GM18517 (cell line): ENCODE data around the gene PDCD7.
"Not testable (repeated sequence)": the region's sequence is repeated elsewhere in the genome, so short reads cannot be mapped to it uniquely, and the experiment has no call there.

Source experiments
- ATAC-seq: cut with Tn5 transposase; IDR thresholded peaks from one replicate; pipeline ENCODE4 v1.9.1; 2021; ENCODE audit warnings: mild to moderate bottlenecking, moderate library complexity; ENCODE audit not compliant: unreplicated experiment

The PDCD7 gene, protein sequence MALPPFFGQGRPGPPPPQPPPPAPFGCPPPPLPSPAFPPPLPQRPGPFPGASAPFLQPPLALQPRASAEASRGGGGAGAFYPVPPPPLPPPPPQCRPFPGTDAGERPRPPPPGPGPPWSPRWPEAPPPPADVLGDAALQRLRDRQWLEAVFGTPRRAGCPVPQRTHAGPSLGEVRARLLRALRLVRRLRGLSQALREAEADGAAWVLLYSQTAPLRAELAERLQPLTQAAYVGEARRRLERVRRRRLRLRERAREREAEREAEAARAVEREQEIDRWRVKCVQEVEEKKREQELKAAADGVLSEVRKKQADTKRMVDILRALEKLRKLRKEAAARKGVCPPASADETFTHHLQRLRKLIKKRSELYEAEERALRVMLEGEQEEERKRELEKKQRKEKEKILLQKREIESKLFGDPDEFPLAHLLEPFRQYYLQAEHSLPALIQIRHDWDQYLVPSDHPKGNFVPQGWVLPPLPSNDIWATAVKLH

DNA sequence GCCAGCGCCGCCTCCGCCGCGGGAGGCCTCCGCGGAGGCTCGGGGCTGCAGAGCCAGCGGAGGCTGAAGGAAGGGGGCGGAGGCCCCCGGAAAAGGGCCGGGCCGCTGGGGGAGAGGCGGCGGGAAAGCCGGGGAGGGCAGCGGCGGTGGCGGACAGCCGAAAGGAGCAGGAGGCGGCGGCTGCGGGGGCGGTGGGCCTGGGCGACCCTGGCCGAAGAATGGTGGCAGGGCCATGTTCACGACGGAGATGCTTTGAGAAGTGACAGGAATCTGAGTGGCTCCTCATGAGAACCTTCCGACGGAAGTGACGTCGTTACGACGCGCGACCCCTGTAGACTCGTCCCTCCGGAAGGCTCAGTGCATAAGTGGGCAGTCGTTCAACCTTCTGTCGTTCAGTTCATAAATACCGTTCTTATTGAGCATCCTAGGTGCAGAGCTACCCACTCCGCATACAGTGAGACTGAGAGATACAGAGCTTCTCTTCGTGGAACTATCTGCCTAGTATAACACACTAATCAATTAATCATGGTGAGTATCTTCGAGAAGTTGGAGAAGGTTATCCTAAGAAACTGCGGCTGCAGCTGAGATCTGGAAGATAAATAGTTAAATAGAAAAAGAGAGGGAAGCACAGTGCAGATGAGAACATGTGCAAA is at the start of gene PDCD7:
Gene PDCD7, minus strand, starts transcription at position 261 of the 653 bp plus-strand sequence. Its CDS starts 27 bp downstream, at position 234.
- ATAC-seq: peak; percentile 79

DNA sequence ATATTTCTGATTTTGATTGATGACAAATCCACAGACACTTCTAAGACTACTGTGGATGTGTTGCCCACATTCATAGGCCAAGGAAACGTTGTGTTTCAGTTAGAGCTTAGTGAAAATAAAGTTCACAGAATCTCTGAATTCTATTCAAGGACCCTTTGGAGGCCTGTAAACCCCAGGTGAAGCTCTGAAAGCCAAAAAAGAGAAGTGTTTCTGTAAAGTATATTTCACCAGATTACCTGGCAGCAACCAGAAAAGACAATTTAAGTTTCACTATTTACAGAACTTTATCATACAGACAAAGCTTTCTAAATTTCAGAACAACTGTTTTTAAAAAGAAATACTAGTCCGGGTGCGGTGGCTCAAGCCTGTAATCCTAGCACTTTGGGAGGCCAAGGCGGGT is 48.9 kb upstream of the PDCD7 start:
- no peak for ATAC-seq

DNA sequence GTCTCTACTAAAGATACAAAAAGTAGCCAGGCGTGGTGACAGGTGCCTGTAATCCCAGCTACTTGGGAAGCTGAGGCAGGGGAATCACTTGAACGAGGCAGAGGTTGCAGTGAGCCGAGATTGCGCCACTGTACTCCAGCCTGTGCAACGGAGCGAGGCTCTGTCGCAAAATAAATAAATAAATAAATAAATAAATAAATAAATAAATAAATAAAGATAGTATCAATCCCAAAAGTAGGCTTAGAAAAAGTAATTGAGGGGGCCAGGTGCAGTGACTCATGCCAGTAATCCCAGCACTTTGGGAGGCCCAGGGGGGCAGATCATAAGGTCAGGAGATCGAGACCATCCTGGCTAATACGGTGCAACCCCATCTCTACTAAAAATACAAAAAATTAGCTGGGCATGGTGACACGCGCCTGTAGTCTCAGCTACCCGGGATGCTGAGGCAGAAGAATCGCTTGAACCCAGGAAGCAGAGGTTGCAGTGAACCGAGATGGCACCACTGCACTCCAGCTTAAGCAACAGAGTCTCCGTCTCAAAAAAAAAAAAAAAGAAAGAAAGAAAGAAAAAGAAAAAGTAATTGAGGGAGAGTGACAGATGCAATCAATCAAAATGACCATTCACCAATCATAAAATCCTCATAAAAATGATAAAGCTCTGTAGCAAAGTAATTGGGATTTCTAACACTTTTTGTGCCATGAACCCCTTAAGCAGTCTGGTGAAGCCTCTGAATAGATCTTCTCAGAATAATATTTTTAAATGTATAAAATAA is 48.2 kb upstream of the PDCD7 start:
- not testable (repeated sequence) for ATAC-seq

DNA sequence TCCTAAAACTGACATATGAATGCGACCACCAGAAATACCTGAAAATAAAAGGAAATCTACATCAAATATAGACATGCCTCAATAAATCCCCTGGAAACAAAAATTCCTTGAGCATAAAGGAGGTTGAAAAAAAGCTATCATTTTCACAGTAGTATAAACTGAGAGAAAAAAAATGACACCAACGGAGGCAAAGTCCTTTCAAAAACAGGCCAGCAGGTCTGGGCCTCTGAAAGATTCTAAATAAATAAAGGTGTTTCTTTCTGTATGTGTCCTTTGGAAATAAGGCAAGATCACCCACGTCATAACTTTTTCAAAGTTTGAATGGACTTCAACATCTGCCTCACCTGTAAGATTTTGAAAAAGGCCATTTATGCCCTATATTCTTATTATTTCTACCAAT is 46.6 kb upstream of the PDCD7 start:
- no peak for ATAC-seq

DNA sequence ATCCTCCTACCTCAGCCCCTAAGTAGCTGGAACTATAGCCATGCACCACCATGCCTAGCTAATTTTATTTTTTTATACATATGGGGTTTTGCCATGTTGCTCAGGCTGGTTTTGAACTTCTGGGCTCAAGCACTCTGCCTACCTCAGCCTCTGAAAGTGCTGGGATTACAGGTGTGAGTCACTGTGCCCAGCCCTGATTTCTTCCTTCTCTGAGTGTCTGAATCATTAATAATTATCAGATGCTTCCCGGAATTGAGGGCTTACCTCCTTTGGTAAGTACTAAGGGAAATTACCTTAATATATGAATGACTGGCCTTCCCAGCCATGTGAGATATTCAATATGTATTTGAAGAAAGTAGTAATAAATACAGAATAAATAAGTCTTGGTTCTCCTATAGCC is 44.3 kb upstream of the PDCD7 start:
- no peak for ATAC-seq

DNA sequence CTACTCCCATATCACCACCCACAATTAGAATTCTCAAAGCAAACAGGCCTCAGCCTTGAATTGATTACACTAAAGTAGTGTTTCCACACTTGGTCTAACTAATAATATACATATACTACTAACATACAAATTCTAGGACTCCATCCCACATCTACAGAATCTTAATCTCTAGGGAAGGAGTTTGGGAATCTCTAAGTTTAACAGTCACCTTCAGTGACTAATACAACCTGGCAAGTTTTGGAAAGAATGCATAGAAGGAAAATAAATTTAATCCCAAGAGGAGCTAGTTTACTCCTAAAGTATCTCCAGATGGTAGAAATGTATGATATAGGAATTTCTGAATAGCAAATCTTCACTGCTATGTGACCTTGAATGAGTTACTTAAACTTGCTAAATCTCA is 42.4 kb upstream of the PDCD7 start:
- ATAC-seq: no peak

DNA sequence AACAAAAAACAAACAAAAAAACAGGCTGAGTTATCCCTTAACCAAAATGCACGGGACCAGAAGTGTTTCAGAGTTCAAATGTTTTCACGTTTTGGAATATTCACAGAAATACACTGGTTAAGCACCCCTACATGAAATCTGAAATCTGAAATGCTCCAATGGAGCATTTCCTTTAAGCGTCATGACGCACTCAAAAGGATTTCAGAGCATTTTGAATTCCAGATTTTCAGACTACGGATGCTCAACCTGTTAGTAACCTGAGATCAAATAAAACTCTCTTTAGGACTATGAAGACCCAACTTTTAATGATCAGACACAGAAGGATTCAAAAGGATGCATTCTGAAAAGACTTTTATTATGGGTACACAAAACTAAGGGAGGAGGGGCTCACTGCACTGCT is 41.9 kb upstream of the PDCD7 start:
- no peak for ATAC-seq

DNA sequence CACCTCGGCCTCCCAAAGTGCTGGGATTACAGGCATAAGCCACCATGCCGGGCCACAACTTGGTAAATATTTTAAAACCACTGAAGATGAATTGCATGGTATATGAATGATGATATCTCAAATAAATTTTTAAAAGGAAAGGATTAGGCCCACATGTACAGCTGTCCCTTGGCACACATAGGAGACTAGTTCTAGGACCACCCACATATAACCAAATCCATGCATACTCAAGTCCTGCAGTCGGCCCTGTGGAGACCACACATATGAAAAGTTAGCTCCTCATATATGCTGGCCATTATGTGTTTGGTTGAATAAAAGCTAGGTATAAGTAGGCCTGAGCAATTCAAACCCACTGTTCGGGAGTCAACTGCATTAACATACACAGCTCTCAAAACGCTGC is 40.9 kb upstream of the PDCD7 start:
- ATAC-seq: no peak

DNA sequence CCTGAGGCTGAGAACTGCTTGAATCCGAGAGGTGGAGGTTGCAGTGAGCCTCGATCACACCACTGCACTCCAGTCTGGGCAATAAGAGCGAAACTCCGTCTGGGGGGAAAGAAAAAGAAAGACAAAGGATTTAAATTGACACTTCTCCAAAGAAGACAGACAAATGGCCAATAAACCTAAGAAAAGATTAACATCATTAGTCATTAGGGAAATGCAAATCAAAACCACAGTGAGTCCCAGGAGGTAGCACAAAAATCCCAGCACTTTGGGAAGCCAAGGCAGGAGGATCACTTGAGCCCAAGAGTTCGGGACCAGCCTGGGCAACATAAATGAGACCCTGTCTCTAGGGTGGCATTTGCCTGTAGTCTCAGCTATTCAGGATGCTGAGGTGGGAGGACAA is 38.9 kb upstream of the PDCD7 start:
- no peak for ATAC-seq

DNA sequence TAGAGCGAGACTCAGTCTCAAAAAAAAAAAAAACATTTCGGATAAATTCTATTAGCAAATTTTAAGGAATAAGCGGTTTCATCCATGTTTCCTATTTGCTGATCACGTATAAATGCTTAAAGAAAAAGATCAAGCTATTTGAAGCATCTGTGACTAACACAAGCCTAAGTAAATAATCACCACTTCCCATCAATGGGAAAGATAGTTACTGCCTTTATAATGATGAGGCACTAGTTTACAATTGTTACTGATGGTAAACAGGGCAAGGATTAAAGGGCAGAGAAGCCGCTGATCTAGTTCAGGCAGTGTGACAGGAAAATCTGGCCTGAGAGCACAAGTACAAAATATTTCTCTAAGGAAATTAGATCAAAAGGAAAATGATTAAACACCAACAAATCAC is 37.8 kb upstream of the PDCD7 start:
- ATAC-seq: no peak

DNA sequence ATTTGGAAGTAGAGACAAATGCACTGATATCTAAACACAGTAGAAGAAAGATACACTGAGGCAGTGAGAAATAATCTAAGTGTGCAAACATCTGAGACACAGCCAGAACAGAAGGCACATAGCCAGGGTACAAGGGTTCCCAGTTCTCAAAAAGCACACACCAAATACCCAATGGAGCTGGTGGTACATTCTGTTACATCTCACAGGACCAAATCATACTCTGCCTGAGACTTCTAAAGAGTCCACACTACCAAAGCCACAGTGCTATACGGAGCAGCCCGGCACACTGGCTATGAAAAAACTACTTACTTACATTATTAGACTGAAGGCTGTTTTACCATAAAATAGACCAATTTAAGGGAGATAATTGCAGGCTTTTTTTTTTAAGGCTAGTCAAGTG is 32.3 kb upstream of the PDCD7 start:
- ATAC-seq: no peak

DNA sequence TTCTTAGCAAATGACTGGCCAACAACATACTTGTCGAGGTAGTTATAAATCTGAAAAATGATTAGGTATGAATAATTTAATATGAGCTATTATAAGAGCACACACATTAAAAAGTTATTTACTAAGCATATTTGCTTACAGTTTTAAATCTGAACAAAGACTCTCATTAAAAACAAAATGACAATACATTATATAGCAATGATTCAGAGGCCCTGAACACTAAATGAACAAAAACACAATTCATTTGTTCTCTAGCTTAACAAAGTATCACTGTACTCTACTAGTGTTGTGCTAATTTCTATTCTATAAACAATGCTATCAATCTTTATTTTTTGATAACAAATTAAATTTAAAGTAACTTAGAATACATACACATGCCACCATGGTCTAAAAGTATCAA is 30.5 kb upstream of the PDCD7 start:
- ATAC-seq: no peak

DNA sequence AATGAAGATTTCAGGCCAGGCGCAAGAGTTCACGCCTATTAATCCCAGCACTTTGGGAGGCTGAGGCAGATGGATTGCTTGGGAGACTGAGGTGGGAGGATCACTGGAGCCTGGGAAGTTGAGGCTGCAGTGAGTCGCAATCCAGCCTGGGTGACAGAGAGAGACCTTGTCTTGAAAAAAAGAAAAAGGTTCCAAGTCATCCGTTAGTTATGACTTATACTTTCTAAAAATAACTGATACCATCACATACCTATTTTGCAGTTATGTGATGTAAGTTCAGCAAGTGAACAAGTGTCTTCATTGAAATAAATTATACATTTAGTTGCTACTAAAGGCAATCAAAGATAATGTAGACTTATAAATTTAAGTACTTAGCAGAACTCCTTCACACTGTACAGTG is 29.4 kb upstream of the PDCD7 start:
- no peak for ATAC-seq

DNA sequence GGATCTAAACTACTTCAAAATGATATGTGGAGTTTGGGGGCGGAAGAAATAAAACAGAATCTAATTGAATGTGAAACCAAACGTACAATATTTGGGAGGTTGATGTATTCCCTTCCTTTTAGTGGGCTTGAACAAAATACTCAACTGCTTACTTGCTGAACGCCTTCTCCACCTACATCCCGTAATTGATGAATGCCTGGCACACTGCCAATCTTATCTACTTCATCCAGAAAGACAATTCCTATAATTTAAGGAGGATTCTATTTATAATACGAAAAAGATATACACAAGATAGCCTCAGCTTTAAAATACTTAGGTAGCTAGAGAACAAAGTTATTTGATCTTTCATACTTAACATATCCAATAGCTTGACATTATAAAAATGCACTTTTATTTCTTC is 23.1 kb upstream of the PDCD7 start:
- ATAC-seq: no peak

DNA sequence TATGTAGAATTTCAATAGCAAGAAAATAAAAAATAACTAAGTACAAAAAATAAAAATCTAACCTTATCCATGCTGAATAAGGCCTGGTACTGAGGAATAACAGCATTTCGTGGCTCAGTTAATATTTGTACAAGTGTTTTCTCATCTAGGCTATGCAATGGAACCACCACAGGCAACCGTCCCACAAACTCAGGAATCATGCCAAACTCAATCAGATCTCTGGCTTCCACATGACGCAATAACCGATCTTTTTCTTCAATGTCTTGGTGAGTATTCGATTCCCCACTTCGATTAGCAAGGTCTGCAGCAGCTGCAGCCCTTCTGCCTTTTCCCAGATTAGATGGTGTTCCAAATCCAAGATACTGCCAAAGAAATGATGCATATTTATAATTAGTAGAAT is 21.1 kb upstream of the PDCD7 start:
- no peak for ATAC-seq

DNA sequence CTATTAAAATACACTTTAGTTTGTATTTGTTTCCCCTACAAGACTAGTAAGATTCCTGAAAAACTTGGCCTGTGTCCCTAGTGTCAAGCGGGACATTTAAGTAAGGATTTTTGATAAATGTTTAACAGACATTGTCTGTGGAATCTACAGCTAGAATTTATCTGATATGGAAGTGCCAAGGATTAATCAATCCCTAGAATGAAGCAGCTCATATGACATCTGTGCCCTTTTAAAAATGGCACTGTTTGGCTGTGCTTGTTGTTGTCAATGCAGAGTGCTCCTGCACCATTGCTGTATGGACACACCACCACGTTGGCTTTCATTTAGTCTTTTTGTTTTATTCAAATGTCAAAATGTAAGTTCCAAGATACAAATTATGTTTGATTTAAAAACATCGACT is 14.3 kb upstream of the PDCD7 start:
- ATAC-seq: no peak

DNA sequence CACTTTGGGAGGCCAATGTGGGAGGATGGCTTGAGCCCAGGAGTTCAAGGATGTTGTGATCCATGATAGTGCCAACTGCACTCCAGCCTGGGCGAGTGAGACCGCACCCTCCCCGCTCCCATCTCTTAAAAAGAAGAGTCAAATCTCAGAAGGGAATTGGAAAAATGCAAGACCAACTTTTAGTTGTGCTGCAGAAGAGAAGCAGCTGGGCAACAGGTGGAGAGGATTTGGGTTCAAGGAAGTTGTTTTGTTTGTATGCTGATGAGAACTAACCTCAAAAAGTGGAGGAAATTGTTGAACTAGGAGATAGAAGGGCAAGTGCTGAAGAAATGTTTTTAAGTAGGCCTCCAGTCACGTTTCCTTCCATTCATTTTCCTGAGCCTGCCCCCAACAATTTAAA is 12.8 kb upstream of the PDCD7 start:
- ATAC-seq: no peak

DNA sequence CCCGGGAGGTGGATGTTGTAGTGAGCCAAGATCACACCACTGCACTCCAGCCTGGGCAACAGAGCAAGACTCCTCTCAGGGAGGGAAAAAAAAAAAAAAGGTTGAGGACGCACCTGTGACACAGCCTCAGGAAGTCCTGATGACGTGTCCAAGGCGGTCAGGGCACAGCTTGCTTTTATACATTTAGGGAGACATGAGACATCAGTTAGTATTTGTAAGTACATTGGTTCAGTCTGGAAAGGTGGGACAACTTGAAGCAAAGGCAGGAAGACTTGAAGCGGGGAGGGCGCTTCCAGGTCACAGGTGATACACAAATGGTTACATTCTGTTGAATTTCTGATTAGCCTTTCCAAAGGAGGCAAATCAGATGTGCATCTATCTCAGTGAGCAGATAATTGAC is 5.0 kb upstream of the PDCD7 start:
- ATAC-seq: not testable (repeated sequence)

DNA sequence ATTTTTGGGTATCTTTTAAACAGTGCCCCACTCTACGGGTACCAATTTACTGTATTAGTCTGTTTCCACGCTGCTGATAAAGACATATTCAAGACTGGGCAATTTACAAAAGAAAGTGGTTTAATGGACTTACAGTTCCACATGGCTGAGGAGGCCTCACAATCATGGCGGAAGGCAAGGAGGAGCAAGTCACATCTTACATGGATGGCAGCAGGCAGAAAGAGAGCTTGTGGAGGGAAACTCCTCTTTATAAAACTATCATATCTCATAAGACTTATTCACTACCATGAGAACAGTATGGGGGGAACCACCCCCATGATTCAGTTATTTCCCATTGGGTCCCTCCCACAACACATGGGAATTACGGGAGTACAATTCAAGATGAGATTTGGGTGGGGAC is 4.3 kb upstream of the PDCD7 start:
- not testable (repeated sequence) for ATAC-seq

DNA sequence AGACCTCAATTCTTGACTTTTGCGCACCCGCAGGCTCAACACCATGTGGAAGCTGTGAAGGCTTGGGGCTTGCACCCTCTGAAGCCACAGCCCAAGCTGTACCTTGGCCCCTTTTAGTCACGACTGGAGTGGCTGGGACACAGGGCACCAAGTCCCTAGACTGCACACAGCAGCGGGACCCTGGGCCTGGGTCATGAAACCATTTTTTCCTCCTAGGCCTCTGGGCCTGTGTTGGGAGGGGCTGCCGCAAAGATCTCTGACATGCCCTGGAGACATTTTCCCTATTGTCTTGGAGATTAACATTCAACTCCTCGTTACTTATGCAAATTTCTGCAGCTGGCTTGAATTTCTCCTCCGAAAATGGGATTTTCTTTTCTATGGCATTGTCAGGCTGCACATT is 3.5 kb upstream of the PDCD7 start:
- ATAC-seq: not testable (repeated sequence)

DNA sequence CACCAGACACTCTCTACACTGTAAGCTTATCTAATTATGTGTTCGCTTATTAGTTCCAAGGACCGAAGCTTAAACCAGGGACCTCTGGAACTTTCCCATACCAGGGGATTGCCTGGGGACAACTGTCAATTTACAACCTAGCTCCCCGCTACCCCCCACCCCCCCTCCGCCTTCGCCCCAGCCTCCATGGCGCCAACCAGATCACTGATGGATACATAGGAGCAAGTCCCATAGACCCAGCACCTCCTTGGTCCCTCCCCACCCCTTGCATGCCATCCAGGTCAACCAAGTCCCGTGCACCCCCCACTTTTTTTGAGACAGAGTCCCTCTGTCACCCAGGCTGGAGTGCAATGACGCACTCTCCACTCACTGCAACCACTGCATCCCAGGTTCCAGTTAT is 930 bp upstream of the PDCD7 start:
- ATAC-seq: no peak
